ENCODE results near the gene SSH2. TPM values are rescaled to one million over a fixed set of nuclear protein-coding genes. Genes with fewer than 3 reads are reported as not detected.

The SSH2 gene
- polyA plus RNA-seq, 1 experiment: 24.1 TPM

GRCh38 chr17:29718446-29719039 lies 211.5 kb downstream of the SSH2 start:
- ChIA-PET CTCF (no interaction called here), POLR2A (interaction anchor here (1.1 kb wide), 1 partner anchor 15 kb away, joined by 11 read pairs; no protein-coding TSS in a partner anchor)
- Histone ChIP-seq H3K27me3 (ENCODE audit: control insufficient read depth, insufficient read depth, low read length) (no peaks in the 10 kb centered on the region), H3K27ac (ENCODE audit: low read depth, low read length) (no peak overlapping the region), H3K9me3 (ENCODE audit: control insufficient read depth, insufficient read depth, low read length) (no peaks in the 10 kb centered on the region), H3K4me3 (ENCODE audit: low read depth, low read length) (no peak overlapping the region)
- no peak for TF ChIP-seq CTCF (IDR thresholded peaks at IDR 0.05; ENCODE audit: low read depth, low read length)
- no peak for DNase-seq (ENCODE audit: low read depth, low spot score)

- TF ChIP-seq CTCF (IDR thresholded peaks at IDR 0.05; ENCODE audit: low read depth, low read length): no peak
- H3K4me3 ChIP-seq (ENCODE audit: low read depth, low read length): no peak overlapping the region
- ChIA-PET POLR2A (interaction anchor here (0.5 to 1.1 kb wide), 3 partner anchors 16 to 164 kb away, joined by 3 to 11 read pairs (median 6); no protein-coding TSS in a partner anchor), CTCF (no interaction called here)
- no peaks in the 10 kb centered on the region for H3K27me3 ChIP-seq (ENCODE audit: control insufficient read depth, insufficient read depth, low read length)
- H3K27ac ChIP-seq (ENCODE audit: low read depth, low read length): no peak overlapping the region
- H3K9me3 ChIP-seq (ENCODE audit: control insufficient read depth, insufficient read depth, low read length): no peaks in the 10 kb centered on the region
- no peak for DNase-seq (ENCODE audit: low read depth, low spot score)
These were observed 212.2 kb downstream of the SSH2 start for GRCh38 chr17:29717817-29718216.

GRCh38 chr17:29716566-29716965 lies 213.5 kb downstream of the SSH2 start:
- no peak for TF ChIP-seq CTCF (IDR thresholded peaks at IDR 0.05; ENCODE audit: low read depth, low read length)
- no peaks in the 10 kb centered on the region for H3K27me3 ChIP-seq (ENCODE audit: control insufficient read depth, insufficient read depth, low read length)
- no peak overlapping the region for H3K27ac ChIP-seq (ENCODE audit: low read depth, low read length)
- ChIA-PET POLR2A (no interaction called here), CTCF (no interaction called here)
- no peaks in the 10 kb centered on the region for H3K9me3 ChIP-seq (ENCODE audit: control insufficient read depth, insufficient read depth, low read length)
- DNase-seq (ENCODE audit: low read depth, low spot score): no peak
- H3K4me3 ChIP-seq (ENCODE audit: low read depth, low read length): no peak overlapping the region

- Histone ChIP-seq H3K4me3 (ENCODE audit: low read depth, low read length) (no peak overlapping the region), H3K27me3 (ENCODE audit: control insufficient read depth, insufficient read depth, low read length) (no peaks in the 10 kb centered on the region), H3K27ac (ENCODE audit: low read depth, low read length) (no peak overlapping the region), H3K9me3 (ENCODE audit: control insufficient read depth, insufficient read depth, low read length) (no peaks in the 10 kb centered on the region)
- DNase-seq (ENCODE audit: low read depth, low spot score): no peak
- ChIA-PET CTCF (no interaction called here), POLR2A (no interaction called here)
- no peak for TF ChIP-seq CTCF (IDR thresholded peaks at IDR 0.05; ENCODE audit: low read depth, low read length)
These were observed 214.3 kb downstream of the SSH2 start for GRCh38 chr17:29715680-29716079.

GRCh38 chr17:29714146-29714545 lies 215.9 kb downstream of the SSH2 start:
- H3K27me3 ChIP-seq (ENCODE audit: control insufficient read depth, insufficient read depth, low read length): no peaks in the 10 kb centered on the region
- H3K4me3 ChIP-seq (ENCODE audit: low read depth, low read length): no peak overlapping the region
- TF ChIP-seq CTCF (IDR thresholded peaks at IDR 0.05; ENCODE audit: low read depth, low read length): no peak
- no peak for DNase-seq (ENCODE audit: low read depth, low spot score)
- ChIA-PET POLR2A (interaction anchor here (1.0 kb wide), 1 partner anchor 9 kb away, joined by 5 read pairs; no protein-coding TSS in a partner anchor), CTCF (no interaction called here)
- H3K9me3 ChIP-seq (ENCODE audit: control insufficient read depth, insufficient read depth, low read length): no peaks in the 10 kb centered on the region
- no peak overlapping the region for H3K27ac ChIP-seq (ENCODE audit: low read depth, low read length)

Measured in AG04450 (cell line).